Right ventricle myocardium superior (tissue), 1 donor: ENCODE results near the gene ZGPAT. TPM values are rescaled to one million over a fixed set of nuclear protein-coding genes. Genes with fewer than 3 reads are reported as not detected.

Source experiments
- ATAC-seq: fragments of 200-7000 bp; cut with Tn5 transposase; one replicate; pipeline ENCODE4 v1.9.1; 2020; ENCODE audit warnings: mild to moderate bottlenecking; ENCODE audit not compliant: poor library complexity
- DNase-seq: peaks from one replicate; pipeline ENCODE4 v3.0.0-alpha.2; 2020
- intact Hi-C: fragments of 100-400 bp; cut with DNase I; formaldehyde crosslinking; loops from one replicate; pipeline ENCODE4 v1.11.2; 2022
- total RNA-seq: library from RNA; stranded (reverse); fragmentation: NEBNext Ultra II Directional; extraction: Animal tissue kit (Norgen Biotek cat#: 25700); gene quantifications from one replicate; pipeline ENCODE4 v1.2.1, GENCODE V29; 2021
- donor health status: DM: no; HTN: yes; CAD: no; lungs with severe emphysema.

Gene ZGPAT
- total RNA-seq, 1 donor from 2014 or later, result 16.0 TPM

DNA sequence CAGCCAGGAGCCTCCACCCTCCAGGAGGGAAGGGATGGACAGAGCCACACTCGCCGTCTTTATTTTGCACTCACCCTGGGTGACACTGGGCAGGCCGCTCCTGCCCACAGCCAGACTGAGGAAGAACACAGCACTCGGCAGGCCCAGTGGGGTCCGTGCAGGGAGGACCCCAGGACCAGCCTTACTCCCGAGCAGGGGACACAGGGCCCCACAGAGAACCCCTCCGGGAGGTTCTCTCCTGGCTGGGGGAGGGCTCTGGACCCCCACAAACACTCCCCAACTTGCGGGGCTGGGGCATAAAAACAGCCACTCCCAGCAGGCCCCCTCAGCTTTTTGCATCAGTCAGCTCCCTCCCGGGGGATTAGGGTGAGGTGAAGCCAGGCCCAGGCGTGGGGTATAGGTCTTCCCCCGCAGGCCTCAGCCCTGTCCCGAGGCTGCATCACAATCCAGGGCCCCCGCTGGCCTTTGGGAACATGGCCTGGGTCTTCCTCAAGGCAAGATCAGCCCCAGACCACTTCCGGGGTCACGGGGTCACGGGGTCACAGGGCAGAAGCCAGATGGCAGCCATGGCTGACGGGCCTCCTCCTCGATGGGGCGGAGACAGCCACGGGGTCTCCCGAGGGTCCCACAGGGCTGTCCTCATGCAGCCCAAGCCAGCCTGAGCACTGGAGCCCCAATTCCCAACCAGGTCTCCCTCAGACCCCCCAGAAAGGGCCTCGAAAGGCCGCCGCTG is 8.2 kb upstream of the ZGPAT start:
- intact Hi-C loops, result no loop called here

GRCh38 chr20:63700199-63701050 is 7.4 kb upstream of the ZGPAT start:
- intact Hi-C loops, result no loop called here
- ATAC-seq (no peak), DNase-seq (peak; percentile 40)

More for the DNA sequence above, 8.2 kb upstream of the ZGPAT start:
- DNase-seq (peak; percentile 39), ATAC-seq (no peak)

DNA sequence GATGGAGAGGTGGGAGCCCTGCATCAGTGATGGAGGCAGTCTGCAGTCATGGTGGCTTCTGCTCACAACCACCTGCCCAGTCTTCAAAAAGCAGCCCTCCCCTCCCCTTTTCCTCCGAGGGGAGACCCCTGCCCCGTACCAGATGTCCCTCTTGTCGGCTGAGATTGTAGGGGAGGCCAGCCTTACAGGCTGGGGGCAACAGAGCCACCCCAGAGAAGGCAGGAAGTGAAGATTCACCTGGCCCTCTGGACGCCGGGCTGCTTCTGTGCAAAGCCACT is 6.8 kb upstream of the ZGPAT start:
- DNase-seq, result no peak
- ATAC-seq, result no peak
- intact Hi-C loops, result no loop called here

GRCh38 chr20:63701329-63702035 is 6.4 kb upstream of the ZGPAT start:
- intact Hi-C loops, result no loop called here
- no peak for ATAC-seq
- DNase-seq, result peak; percentile 39

- peak; percentile 35 for DNase-seq
- intact Hi-C loops, result no loop called here
- no peak for ATAC-seq
Observed at GRCh38 chr20:63702036-63702665, 5.7 kb upstream of the ZGPAT start.

- peak; percentile 31 for DNase-seq
- no peak for ATAC-seq
- intact Hi-C loops, result no loop called here
Observed at GRCh38 chr20:63702751-63703470, 4.9 kb upstream of the ZGPAT start.

DNA sequence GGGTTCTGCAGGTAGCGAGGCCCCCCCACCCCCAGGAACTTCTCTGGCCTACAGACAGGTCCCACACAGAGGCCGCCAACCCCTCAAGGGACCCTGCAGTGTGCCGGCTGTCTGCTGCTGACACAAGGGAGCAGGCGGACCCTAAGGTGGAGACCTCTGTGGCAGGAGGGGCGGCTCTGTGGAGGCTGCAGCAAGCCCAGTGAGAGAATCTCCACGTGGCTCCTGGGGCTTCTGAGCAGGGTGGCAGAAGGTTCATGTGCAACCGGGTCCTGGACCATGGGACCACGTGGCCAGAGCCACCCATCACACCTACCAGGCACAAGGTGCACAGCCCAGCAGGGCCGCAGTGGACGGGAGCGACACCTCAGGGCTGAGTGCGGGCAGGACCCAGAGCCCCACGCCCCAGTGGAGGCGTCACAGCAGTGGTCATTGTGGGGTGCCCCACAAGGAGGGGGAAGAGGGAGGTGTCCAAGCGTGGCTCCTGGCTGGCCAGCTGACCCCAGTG is 4.3 kb upstream of the ZGPAT start:
- ATAC-seq, result no peak
- intact Hi-C loops, result no loop called here
- no peak for DNase-seq

GRCh38 chr20:63703976-63704748 is 3.7 kb upstream of the ZGPAT start:
- DNase-seq, result no peak
- intact Hi-C loops, result no loop called here
- ATAC-seq, result no peak

- intact Hi-C loops, result no loop called here
- ATAC-seq (no peak), DNase-seq (no peak)
Observed at GRCh38 chr20:63704749-63705117, 3.1 kb upstream of the ZGPAT start.

DNA sequence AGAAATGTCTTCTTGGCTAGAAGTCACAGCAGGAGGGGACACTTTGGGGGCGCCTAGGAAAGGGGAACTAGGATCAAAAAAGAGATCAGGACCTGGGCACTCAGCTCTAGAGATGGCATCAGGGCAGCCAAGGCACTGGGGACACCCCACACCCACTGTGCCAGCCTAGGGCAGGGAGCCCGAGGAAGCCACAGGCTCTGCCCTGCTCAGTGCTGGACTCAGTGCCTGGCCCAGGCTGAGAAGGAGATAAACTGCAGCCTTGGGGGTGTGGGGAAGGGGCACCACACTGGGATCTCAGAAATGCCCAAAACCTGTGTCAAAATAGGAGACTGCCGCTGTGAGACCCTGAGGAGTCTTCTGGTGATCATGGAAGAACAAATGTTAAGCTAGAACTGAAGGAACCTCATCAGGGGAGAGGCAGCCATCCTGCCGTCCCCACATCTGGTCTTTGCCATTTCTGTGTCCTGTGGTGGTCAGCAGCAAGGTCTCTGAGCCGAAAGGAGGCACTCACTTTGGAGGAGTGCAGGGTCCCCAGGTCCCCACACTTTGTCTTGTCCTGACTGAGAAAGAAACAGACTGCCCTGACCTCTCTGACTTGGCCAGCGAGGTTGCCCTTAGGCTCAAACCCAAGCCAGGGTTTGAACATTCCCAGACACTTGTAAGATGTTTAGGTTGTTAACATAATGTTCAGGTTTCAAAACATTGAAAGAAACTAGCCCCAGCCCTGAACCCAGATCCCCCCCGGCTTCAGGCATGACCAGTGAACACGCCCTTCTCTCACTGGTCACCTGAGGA is 2.4 kb upstream of the ZGPAT start:
- intact Hi-C loops, result no loop called here
- DNase-seq (no peak), ATAC-seq (no peak)

DNA sequence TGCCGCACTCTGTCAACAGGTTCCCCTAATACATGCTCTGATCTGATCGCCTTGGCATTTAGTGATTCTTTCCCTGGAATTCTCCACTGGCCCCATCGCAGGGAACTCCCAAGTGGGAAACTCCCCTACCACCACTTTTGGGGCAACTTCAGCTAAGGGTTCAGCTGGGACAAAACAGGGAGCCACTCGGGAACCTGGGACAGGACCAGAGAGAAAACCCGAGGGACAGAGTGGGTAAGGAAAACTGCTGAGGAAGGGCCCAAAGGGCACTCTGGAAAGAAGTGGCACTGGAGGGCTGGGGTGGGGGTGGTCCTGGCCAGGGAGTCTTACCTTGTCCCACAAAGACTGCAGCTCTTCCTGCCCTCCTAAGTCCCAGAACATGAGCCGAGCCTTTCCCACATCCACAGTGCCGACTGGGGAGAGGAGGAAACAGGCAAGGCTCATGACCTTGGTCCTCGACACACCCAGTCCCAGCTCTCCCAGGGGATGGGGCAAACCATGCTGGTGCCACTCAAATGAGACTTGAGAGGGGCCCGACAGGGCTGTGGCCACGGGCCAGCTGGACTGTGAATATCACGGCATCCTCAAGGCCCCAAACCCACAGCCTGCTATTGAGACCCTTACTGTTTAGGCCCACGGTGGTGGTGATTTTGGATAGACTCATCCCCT is 1.7 kb upstream of the ZGPAT start:
- DNase-seq (no peak), ATAC-seq (no peak)
- intact Hi-C loops, result no loop called here

GRCh38 chr20:63706852-63707557 is 834 bp upstream of the ZGPAT start:
- ATAC-seq, result peak; percentile 26
- intact Hi-C loops, result no loop called here
- DNase-seq, result peak; percentile 56

DNA sequence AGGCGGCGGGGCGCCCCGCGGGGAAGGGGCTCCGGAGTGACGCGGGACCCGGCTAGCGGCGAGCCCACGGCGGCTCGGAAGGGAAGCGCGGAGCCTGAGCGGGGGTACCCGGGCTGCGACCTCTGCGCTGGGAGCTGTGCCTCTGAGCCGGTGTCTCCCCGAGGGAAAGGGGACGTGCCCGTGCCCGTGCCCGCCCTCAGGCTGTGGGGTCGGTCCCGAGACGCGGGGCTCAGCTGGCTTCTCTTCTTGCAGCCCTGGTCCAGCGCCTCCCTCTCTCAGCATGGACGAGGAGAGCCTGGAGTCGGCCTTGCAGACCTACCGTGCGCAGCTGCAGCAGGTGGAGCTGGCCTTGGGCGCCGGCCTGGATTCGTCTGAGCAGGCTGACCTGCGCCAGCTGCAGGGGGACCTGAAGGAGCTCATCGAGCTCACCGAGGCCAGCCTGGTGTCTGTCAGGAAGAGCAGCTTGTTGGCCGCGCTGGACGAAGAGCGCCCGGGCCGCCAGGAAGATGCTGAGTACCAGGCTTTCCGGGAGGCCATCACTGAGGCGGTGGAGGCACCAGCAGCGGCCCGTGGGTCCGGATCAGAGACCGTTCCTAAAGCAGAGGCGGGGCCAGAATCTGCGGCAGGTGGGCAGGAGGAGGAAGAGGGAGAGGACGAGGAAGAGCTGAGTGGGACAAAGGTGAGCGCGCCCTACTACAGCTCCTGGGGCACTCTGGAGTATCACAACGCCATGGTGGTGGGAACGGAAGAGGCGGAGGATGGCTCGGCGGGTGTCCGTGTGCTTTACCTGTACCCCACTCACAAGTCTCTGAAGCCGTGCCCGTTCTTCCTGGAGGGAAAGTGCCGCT is 686 bp downstream of the ZGPAT start:
- intact Hi-C loops, result no loop called here
- DNase-seq (peak; percentile 43), ATAC-seq (no peak)

GRCh38 chr20:63709149-63709527 is 1.3 kb downstream of the ZGPAT start:
- ATAC-seq, result no peak
- DNase-seq, result no peak
- intact Hi-C loops, result no loop called here

DNA sequence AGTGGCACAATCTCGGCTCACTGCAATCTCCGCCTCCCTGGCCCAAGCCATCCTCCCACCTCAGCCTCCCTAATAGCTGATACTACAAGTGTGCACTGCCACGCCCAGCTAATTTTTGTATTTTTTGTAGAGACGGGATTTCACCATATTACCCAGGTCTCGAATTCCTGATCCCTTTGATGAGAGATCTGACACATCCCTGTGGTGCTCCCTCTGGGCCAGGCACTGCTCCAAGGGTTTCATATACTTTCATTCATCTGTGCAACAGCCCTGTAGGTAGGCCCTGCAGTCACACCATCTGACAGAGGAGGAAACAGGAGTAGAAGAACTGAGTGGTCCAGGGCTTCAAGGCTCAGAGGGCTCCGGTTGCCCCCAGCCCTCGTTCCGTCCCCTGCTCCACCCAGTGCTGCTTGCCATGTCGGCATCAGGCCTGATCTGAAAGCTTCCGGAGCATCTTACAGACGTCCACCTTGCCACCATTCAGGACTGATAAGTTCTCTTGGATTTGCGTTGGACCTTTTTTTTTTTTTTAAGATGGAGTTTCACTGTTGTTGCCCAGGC is 3.3 kb downstream of the ZGPAT start:
- no peak for ATAC-seq
- DNase-seq, result no peak
- intact Hi-C loops, result no loop called here
